Ascending aorta (tissue), 2 donors: ENCODE results near the gene PXDN. TPM values are rescaled to one million over a fixed set of nuclear protein-coding genes. Genes with fewer than 3 reads are reported as not detected.
A peak's percentile ranks its signal among the peaks of the same experiment; 100 is the strongest.

Experiments used
- DNase-seq, 2 donors: peaks; one replicate each; pipeline ENCODE4 v3.0.0-alpha.2; 2019; ENCODE audit warnings: low spot score in 2 of 2
- H3K27ac ChIP-seq, 2 donors: fragments of 200-600 bp; sonication (generic); one replicate each; pipeline ENCODE4 v1.5.1; 2016 to 2017; ENCODE audit warnings: mild to moderate bottlenecking in 1 of 2
- H3K27me3 ChIP-seq: fragments of 200-600 bp; sonication (generic); one replicate; pipeline ENCODE4 v1.5.1; 2017
- H3K36me3 ChIP-seq, 2 donors: fragments of 200-600 bp; sonication (generic); one replicate each; pipeline ENCODE4 v1.5.1; 2016
- H3K4me1 ChIP-seq, 2 donors: fragments of 200-600 bp; sonication (generic); one replicate each; pipeline ENCODE4 v1.5.1; 2016 to 2017; ENCODE audit warnings: mild to moderate bottlenecking in 1 of 2
- H3K4me3 ChIP-seq, 2 donors: fragments of 200-600 bp; sonication (generic); one replicate each; pipeline ENCODE4 v1.5.1; 2016 to 2017; ENCODE audit warnings: mild to moderate bottlenecking in 1 of 2
- H3K9me3 ChIP-seq, 2 donors: fragments of 200-600 bp; sonication (generic); one replicate each; pipeline ENCODE4 v1.5.1; 2016
- CTCF ChIP-seq, 3 experiments: fragments of 200-600 bp in 2 of 3; fragments of 450-650 bp in 1 of 3; sonication (generic) in 2 of 3; IDR thresholded peaks; one replicate each; pipeline ENCODE4 v1.5.1; 2016 to 2019; ENCODE audit warnings: antibody characterized with exemption in 3 of 3, mild to moderate bottlenecking in 1 of 3, moderate library complexity in 1 of 3
- intact Hi-C: fragments of 100-400 bp; cut with DNase I; formaldehyde crosslinking; loops from one replicate; pipeline ENCODE4 v1.15.1; 2023
- total RNA-seq: library from RNA; depleted of rRNA; stranded (reverse); fragments of >200 nt; gene quantifications from one replicate; pipeline ENCODE4 v1.1.0, GENCODE V29; 2016

PXDN gene
- total RNA-seq, 1 donor from 2014 or later: 188 TPM

GRCh38 chr2:1678609-1679008 lies 65.7 kb downstream of the PXDN start:
- H3K27me3 ChIP-seq: no peaks in the 10 kb centered on the region
- no peak for DNase-seq
- intact Hi-C loops: loop anchor here (5.0 kb wide), 1 partner anchor 139 kb away; no protein-coding TSS in a partner anchor
- H3K4me1 ChIP-seq: peaks cover 0 to 8% of the 10 kb centered on the region in 2 donors
- H3K27ac ChIP-seq: no peak overlapping the region
- peaks cover 80 to 93% of the 10 kb centered on the region in 2 donors for H3K36me3 ChIP-seq
- no peak for TF ChIP-seq CTCF (IDR thresholded peaks at IDR 0.05)
- no peaks in the 10 kb centered on the region for H3K9me3 ChIP-seq
- H3K4me3 ChIP-seq: no peak overlapping the region

GRCh38 chr2:1677821-1678165 lies 66.5 kb downstream of the PXDN start:
- no peak overlapping the region for H3K4me3 ChIP-seq
- H3K9me3 ChIP-seq: no peaks in the 10 kb centered on the region
- peaks cover 85 to 99% of the 10 kb centered on the region in 2 donors for H3K36me3 ChIP-seq
- DNase-seq: no peak
- H3K4me1 ChIP-seq: peaks cover 0 to 8% of the 10 kb centered on the region in 2 donors
- intact Hi-C loops: loop anchor here (5.0 kb wide), 1 partner anchor 140 kb away; no protein-coding TSS in a partner anchor
- no peaks in the 10 kb centered on the region for H3K27me3 ChIP-seq
- TF ChIP-seq CTCF (IDR thresholded peaks at IDR 0.05): no peak
- H3K27ac ChIP-seq: no peak overlapping the region

- H3K4me3 ChIP-seq: no peak overlapping the region
- no peaks in the 10 kb centered on the region for H3K27me3 ChIP-seq
- no peak for DNase-seq
- peaks cover 0 to 8% of the 10 kb centered on the region in 2 donors for H3K4me1 ChIP-seq
- peak overlapping the region; percentile 49 to 76 for H3K27ac ChIP-seq
- H3K36me3 ChIP-seq: peaks cover 86 to 99% of the 10 kb centered on the region in 2 donors
- no peak for TF ChIP-seq CTCF (IDR thresholded peaks at IDR 0.05)
- intact Hi-C loops: loop anchor here (5.0 kb wide), 1 partner anchor 140 kb away; no protein-coding TSS in a partner anchor
- H3K9me3 ChIP-seq: no peaks in the 10 kb centered on the region
These were observed 67.1 kb downstream of the PXDN start for GRCh38 chr2:1676913-1677820.

- Histone ChIP-seq H3K27ac (peak overlapping the region; percentile 49 to 76), H3K4me1 (peaks cover 0 to 8% of the 10 kb centered on the region in 2 donors), H3K4me3 (no peak overlapping the region), H3K27me3 (no peaks in the 10 kb centered on the region), H3K36me3 (peaks cover 80 to 91% of the 10 kb centered on the region in 2 donors), H3K9me3 (no peaks in the 10 kb centered on the region)
- no peak for TF ChIP-seq CTCF (IDR thresholded peaks at IDR 0.05)
- intact Hi-C loops: loop anchor here (5.0 kb wide), 1 partner anchor 141 kb away; no protein-coding TSS in a partner anchor
- DNase-seq: no peak
These were observed 68.0 kb downstream of the PXDN start for GRCh38 chr2:1676091-1676912.

- TF ChIP-seq CTCF (IDR thresholded peaks at IDR 0.05): peak; percentile 19 to 53 (median 35)
- peak overlapping the region; percentile 49 to 76 for H3K27ac ChIP-seq
These were observed 68.7 kb downstream of the PXDN start for GRCh38 chr2:1675633-1676032.

More at GRCh38 chr2:1675633-1676032, 68.7 kb downstream of the PXDN start:
- intact Hi-C loops: loop anchor here (1.0 to 5.0 kb wide), 4 partner anchors 21 to 142 kb away; partner anchors contain the start of gene PXDN
- peaks cover 0 to 8% of the 10 kb centered on the region in 2 donors for H3K4me1 ChIP-seq
- H3K9me3 ChIP-seq: no peaks in the 10 kb centered on the region
- H3K36me3 ChIP-seq: peaks cover 76 to 88% of the 10 kb centered on the region in 2 donors
- no peaks in the 10 kb centered on the region for H3K27me3 ChIP-seq
- peak; percentile 39 to 86 for DNase-seq
- no peak overlapping the region for H3K4me3 ChIP-seq
